DND-41 (cell line): ENCODE data around the gene ADGRG6.

ENCODE experiments used
- ATAC-seq: fragments of 200-7000 bp; cut with Tn5 transposase; 3 replicates; pipeline ENCODE4 v1.9.1; 2021; ENCODE audit warnings: low read depth; ENCODE audit not compliant: insufficient read depth
- DNase-seq: peaks from one replicate; pipeline ENCODE4 v3.0.0-alpha.2; 2020
- H2AFZ ChIP-seq: 2 replicates; pipeline ENCODE4 v1.6.0; 2012; ENCODE audit warnings: low read depth, low read length
- H3K27ac ChIP-seq: 2 replicates; pipeline ENCODE4 v1.5.1; 2012; ENCODE audit warnings: low read length, inconsistent platforms
- H3K27me3 ChIP-seq: fragments of 200-600 bp; sonication (generic); 2 replicates; pipeline ENCODE4 v1.6.0; 2012; ENCODE audit warnings: low read length, mild to moderate bottlenecking, inconsistent platforms; ENCODE audit not compliant: insufficient read depth, poor library complexity
- H3K36me3 ChIP-seq: 2 replicates; pipeline ENCODE4 v1.5.1; 2012; ENCODE audit warnings: low read length, inconsistent platforms; ENCODE audit not compliant: insufficient read depth
- H3K4me1 ChIP-seq: 2 replicates; pipeline ENCODE4 v1.5.1; 2012; ENCODE audit warnings: mild to moderate bottlenecking, low read length; ENCODE audit not compliant: insufficient read depth
- H3K4me2 ChIP-seq: 2 replicates; pipeline ENCODE4 v1.6.0; 2012; ENCODE audit warnings: mild to moderate bottlenecking, moderate library complexity, low read length, inconsistent platforms; ENCODE audit not compliant: insufficient read depth
- H3K4me3 ChIP-seq, 2 experiments: fragments of 200-600 bp in 1 of 2; shearing (Covaris generic) in 1 of 2; 2 replicates each; pipeline ENCODE4 v1.5.1; 2012 to 2016; ENCODE audit warnings: inconsistent platforms in 2 of 2, low read length in 2 of 2, mild to moderate bottlenecking in 2 of 2, low read depth in 1 of 2, moderate library complexity in 1 of 2
- H3K79me2 ChIP-seq: 2 replicates; pipeline ENCODE4 v1.6.0; 2012; ENCODE audit warnings: low read length, inconsistent platforms; ENCODE audit not compliant: insufficient read depth
- H3K9ac ChIP-seq: 2 replicates; pipeline ENCODE4 v1.6.0; 2012; ENCODE audit warnings: low read depth, mild to moderate bottlenecking, inconsistent platforms, low read length, moderate library complexity
- H3K9me3 ChIP-seq: 2 replicates; pipeline ENCODE4 v1.5.1; 2012; ENCODE audit warnings: low read length, moderate library complexity, mild to moderate bottlenecking, inconsistent platforms; ENCODE audit not compliant: insufficient read depth, severe bottlenecking
- H4K20me1 ChIP-seq: 2 replicates; pipeline ENCODE4 v1.6.0; 2012; ENCODE audit warnings: low read length; ENCODE audit not compliant: insufficient read depth
- CTCF ChIP-seq: IDR thresholded peaks from 2 replicates; pipeline ENCODE4 v1.5.1; 2012; ENCODE audit warnings: borderline replicate concordance, low read length, moderate library complexity, mild to moderate bottlenecking; ENCODE audit not compliant: poor library complexity, severe bottlenecking; ENCODE audit errors: extremely low read depth
- EZH2 ChIP-seq: IDR thresholded peaks from 3 replicates; pipeline ENCODE4 v1.6.1; 2012; ENCODE audit warnings: borderline replicate concordance, low read depth, mild to moderate bottlenecking, moderate library complexity, low read length, inconsistent platforms; ENCODE audit not compliant: severe bottlenecking

Gene ADGRG6

GRCh38 chr6:142355520-142356174, 53.8 kb downstream of the ADGRG6 start:
- TF ChIP-seq CTCF: peak; percentile 3
- no peak for TF ChIP-seq EZH2
- no peak overlapping the region for H2AFZ ChIP-seq
- H3K9ac ChIP-seq: no peak overlapping the region
- no peaks in the 10 kb centered on the region for H3K79me2 ChIP-seq
- no peak overlapping the region for H3K27ac ChIP-seq
- DNase-seq (peak; percentile 75), ATAC-seq (peak; percentile 99)
- H3K9me3 ChIP-seq: no peaks in the 10 kb centered on the region
- peaks cover 15% of the 10 kb centered on the region for H3K27me3 ChIP-seq
- peaks cover 15% of the 10 kb centered on the region for H3K4me1 ChIP-seq
- H4K20me1 ChIP-seq: no peaks in the 10 kb centered on the region
- 0 out of 2 replicates have a peak overlapping the region, but pooled peaks have one; percentile 7 for H3K4me2 ChIP-seq
- no peak overlapping the region for H3K4me3 ChIP-seq
- H3K36me3 ChIP-seq: no peaks in the 10 kb centered on the region

GRCh38 chr6:142356201-142356883, 54.5 kb downstream of the ADGRG6 start:
- H2AFZ ChIP-seq: no peak overlapping the region
- H3K4me2 ChIP-seq: no peak overlapping the region
- H3K4me1 ChIP-seq: peaks cover 15% of the 10 kb centered on the region
- TF ChIP-seq EZH2 (no peak), CTCF (no peak)
- H3K9ac ChIP-seq: no peak overlapping the region
- H3K36me3 ChIP-seq: no peaks in the 10 kb centered on the region
- no peak for ATAC-seq
- peaks cover 15% of the 10 kb centered on the region for H3K27me3 ChIP-seq
- no peaks in the 10 kb centered on the region for H3K79me2 ChIP-seq
- DNase-seq: no peak
- no peaks in the 10 kb centered on the region for H3K9me3 ChIP-seq
- H4K20me1 ChIP-seq: no peaks in the 10 kb centered on the region
- H3K4me3 ChIP-seq: no peak overlapping the region
- H3K27ac ChIP-seq: no peak overlapping the region

GRCh38 chr6:142356884-142357225, 55.0 kb downstream of the ADGRG6 start:
- H3K79me2 ChIP-seq: no peaks in the 10 kb centered on the region
- TF ChIP-seq EZH2: no peak
- no peak for TF ChIP-seq CTCF
- no peak overlapping the region for H3K27ac ChIP-seq
- H4K20me1 ChIP-seq: no peaks in the 10 kb centered on the region
- peaks cover 15% of the 10 kb centered on the region for H3K27me3 ChIP-seq
- no peaks in the 10 kb centered on the region for H3K36me3 ChIP-seq
- ATAC-seq: no peak
- no peak overlapping the region for H3K9ac ChIP-seq
- H3K4me3 ChIP-seq: no peak overlapping the region
- no peak overlapping the region for H3K4me2 ChIP-seq
- H2AFZ ChIP-seq: no peak overlapping the region
- DNase-seq: no peak
- H3K4me1 ChIP-seq: peaks cover 15% of the 10 kb centered on the region
- no peaks in the 10 kb centered on the region for H3K9me3 ChIP-seq
